ENCODE measurements around the gene SPTB.

SPTB gene

GRCh38 chr14:64758025-64758521 lies 121.6 kb downstream of the SPTB start:
- Histone ChIP-seq H3K27ac (no peak overlapping the region), H3K4me1 (ENCODE audit: control insufficient read depth in 1 of 2, insufficient read depth in 1 of 2, low read depth in 1 of 2, low read length in 1 of 2) (peaks cover 18 to 35% of the 10 kb centered on the region in 2 experiments), H3K9me3 (no peaks in the 10 kb centered on the region), H3K27me3 (peaks cover 25% of the 10 kb centered on the region), H3K4me3 (ENCODE audit: low read depth in 1 of 2, low read length in 1 of 2) (no peak overlapping the region), H3K36me3 (no peaks in the 10 kb centered on the region)
- TF ChIP-seq, protein P1, sequence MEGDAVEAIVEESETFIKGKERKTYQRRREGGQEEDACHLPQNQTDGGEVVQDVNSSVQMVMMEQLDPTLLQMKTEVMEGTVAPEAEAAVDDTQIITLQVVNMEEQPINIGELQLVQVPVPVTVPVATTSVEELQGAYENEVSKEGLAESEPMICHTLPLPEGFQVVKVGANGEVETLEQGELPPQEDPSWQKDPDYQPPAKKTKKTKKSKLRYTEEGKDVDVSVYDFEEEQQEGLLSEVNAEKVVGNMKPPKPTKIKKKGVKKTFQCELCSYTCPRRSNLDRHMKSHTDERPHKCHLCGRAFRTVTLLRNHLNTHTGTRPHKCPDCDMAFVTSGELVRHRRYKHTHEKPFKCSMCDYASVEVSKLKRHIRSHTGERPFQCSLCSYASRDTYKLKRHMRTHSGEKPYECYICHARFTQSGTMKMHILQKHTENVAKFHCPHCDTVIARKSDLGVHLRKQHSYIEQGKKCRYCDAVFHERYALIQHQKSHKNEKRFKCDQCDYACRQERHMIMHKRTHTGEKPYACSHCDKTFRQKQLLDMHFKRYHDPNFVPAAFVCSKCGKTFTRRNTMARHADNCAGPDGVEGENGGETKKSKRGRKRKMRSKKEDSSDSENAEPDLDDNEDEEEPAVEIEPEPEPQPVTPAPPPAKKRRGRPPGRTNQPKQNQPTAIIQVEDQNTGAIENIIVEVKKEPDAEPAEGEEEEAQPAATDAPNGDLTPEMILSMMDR (IDR thresholded peaks at IDR 0.05) = no peak

- peaks cover 20% of the 10 kb centered on the region for H3K27me3 ChIP-seq
These were observed 122.1 kb downstream of the SPTB start for GRCh38 chr14:64757601-64758000.

GRCh38 chr14:64756712-64757111 lies 123.0 kb downstream of the SPTB start:
- Histone ChIP-seq H3K4me3 (ENCODE audit: low read depth in 1 of 2, low read length in 1 of 2) (no peak overlapping the region), H3K36me3 (no peaks in the 10 kb centered on the region), H3K27me3 (peaks cover 12% of the 10 kb centered on the region), H3K9me3 (no peaks in the 10 kb centered on the region), H3K27ac (peak overlapping the region; percentile 56), H3K4me1 (ENCODE audit: control insufficient read depth in 1 of 2, insufficient read depth in 1 of 2, low read depth in 1 of 2, low read length in 1 of 2) (peaks cover 18 to 32% of the 10 kb centered on the region in 2 experiments)
- TF ChIP-seq, protein P1 (IDR thresholded peaks at IDR 0.05) = no peak

More at GRCh38 chr14:64757601-64758000, 122.1 kb downstream of the SPTB start:
- Histone ChIP-seq H3K4me1 (ENCODE audit: control insufficient read depth in 1 of 2, insufficient read depth in 1 of 2, low read depth in 1 of 2, low read length in 1 of 2) (peaks cover 18 to 32% of the 10 kb centered on the region in 2 experiments), H3K36me3 (no peaks in the 10 kb centered on the region), H3K4me3 (ENCODE audit: low read depth in 1 of 2, low read length in 1 of 2) (no peak overlapping the region), H3K9me3 (no peaks in the 10 kb centered on the region), H3K27ac (no peak overlapping the region)
- TF ChIP-seq, protein P1 (IDR thresholded peaks at IDR 0.05) = no peak

DNA sequence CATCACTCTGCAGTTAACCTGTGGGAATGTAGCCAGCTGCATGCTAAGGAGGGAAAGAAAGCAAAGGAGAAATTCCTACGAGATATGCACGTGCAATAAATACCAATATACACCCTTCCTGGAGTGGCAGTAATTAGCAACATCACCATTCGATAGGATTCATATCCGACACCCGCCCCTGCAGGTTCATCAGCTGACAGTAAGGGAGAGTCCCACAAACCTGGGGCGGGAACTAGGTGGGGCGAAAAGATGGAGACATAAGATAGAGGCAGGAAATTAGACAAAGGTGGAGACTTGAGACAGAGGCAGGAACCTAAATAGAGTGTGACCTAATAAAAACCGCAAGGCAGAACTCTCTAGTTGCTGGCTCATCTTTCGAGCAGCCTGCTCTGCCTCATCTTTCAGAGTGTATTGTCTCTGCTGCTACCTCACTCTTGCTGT lies 123.9 kb downstream of the SPTB start:
- TF ChIP-seq, protein P1 (IDR thresholded peaks at IDR 0.05) = no peak
- Histone ChIP-seq H3K36me3 (peaks cover 6% of the 10 kb centered on the region), H3K27me3 (peaks cover 2% of the 10 kb centered on the region), H3K4me1 (ENCODE audit: control insufficient read depth in 1 of 2, insufficient read depth in 1 of 2, low read depth in 1 of 2, low read length in 1 of 2) (peaks cover 18 to 32% of the 10 kb centered on the region in 2 experiments), H3K4me3 (ENCODE audit: low read depth in 1 of 2, low read length in 1 of 2) (no peak overlapping the region), H3K27ac (peak overlapping the region; percentile 56), H3K9me3 (no peaks in the 10 kb centered on the region)

GRCh38 chr14:64754685-64755084 lies 125.0 kb downstream of the SPTB start:
- TF ChIP-seq, protein P1 (IDR thresholded peaks at IDR 0.05) = no peak
- Histone ChIP-seq H3K4me3 (ENCODE audit: low read depth in 1 of 2, low read length in 1 of 2) (no peak overlapping the region), H3K27me3 (no peaks in the 10 kb centered on the region), H3K4me1 (ENCODE audit: control insufficient read depth in 1 of 2, insufficient read depth in 1 of 2, low read depth in 1 of 2, low read length in 1 of 2) (peaks cover 14 to 24% of the 10 kb centered on the region in 2 experiments), H3K27ac (peak overlapping the region; percentile 29), H3K36me3 (peaks cover 15% of the 10 kb centered on the region), H3K9me3 (no peaks in the 10 kb centered on the region)
